Parathyroid adenoma (tissue), 2 donors: Measurements from ENCODE around the gene MAST2.

Source experiments
- H2AFZ ChIP-seq: fragments of 300-600 bp; sonication (generic); one replicate; pipeline ENCODE4 v1.7.0; 2017; ENCODE audit warnings: antibody characterized with exemption, mild to moderate bottlenecking
- H3K27ac ChIP-seq: fragments of 300-600 bp; sonication (generic); one replicate; pipeline ENCODE4 v1.7.0; 2017
- H3K27me3 ChIP-seq: fragments of 300-600 bp; sonication (generic); one replicate; pipeline ENCODE4 v1.7.0; 2017; ENCODE audit warnings: low read length; ENCODE audit not compliant: control insufficient read depth, insufficient read depth
- H3K36me3 ChIP-seq: fragments of 300-600 bp; sonication (generic); one replicate; pipeline ENCODE4 v1.7.0; 2017; ENCODE audit warnings: low read length; ENCODE audit not compliant: control insufficient read depth, insufficient read depth
- H3K4me1 ChIP-seq: fragments of 300-600 bp; sonication (generic); one replicate; pipeline ENCODE4 v1.7.0; 2017; ENCODE audit warnings: control low read depth
- H3K4me2 ChIP-seq: fragments of 300-600 bp; sonication (generic); one replicate; pipeline ENCODE4 v1.7.0; 2017; ENCODE audit warnings: low read length
- H3K4me3 ChIP-seq: fragments of 300-600 bp; sonication (generic); one replicate; pipeline ENCODE4 v1.7.0; 2017; ENCODE audit warnings: low read depth, low read length
- H3K79me2 ChIP-seq: fragments of 300-600 bp; sonication (generic); one replicate; pipeline ENCODE4 v1.7.0; 2017; ENCODE audit warnings: control low read depth
- H3K9ac ChIP-seq: fragments of 300-600 bp; sonication (generic); one replicate; pipeline ENCODE4 v1.7.0; 2017; ENCODE audit warnings: mild to moderate bottlenecking
- H3K9me3 ChIP-seq: fragments of 300-600 bp; sonication (generic); one replicate; pipeline ENCODE4 v1.7.0; 2017; ENCODE audit warnings: low read length; ENCODE audit not compliant: control insufficient read depth
- CTCF ChIP-seq: fragments of 300-600 bp; sonication (generic); IDR thresholded peaks from one replicate; pipeline ENCODE4 v1.7.0; 2017; ENCODE audit warnings: antibody characterized with exemption, mild to moderate bottlenecking
- donor health status: primary hyperparathyroidism.

Gene MAST2

GRCh38 chr1:45859221-45859620 lies 55.8 kb downstream of the MAST2 start:
- H3K27me3 ChIP-seq = no peaks in the 10 kb centered on the region
- no peak overlapping the region for H3K9ac ChIP-seq
- no peaks in the 10 kb centered on the region for H3K79me2 ChIP-seq
- H3K4me3 ChIP-seq = no peak overlapping the region
- H2AFZ ChIP-seq = no peak overlapping the region
- no peak overlapping the region for H3K27ac ChIP-seq
- H3K36me3 ChIP-seq = no peaks in the 10 kb centered on the region
- no peak for TF ChIP-seq CTCF
- no peaks in the 10 kb centered on the region for H3K4me1 ChIP-seq
- no peaks in the 10 kb centered on the region for H3K9me3 ChIP-seq
- no peak overlapping the region for H3K4me2 ChIP-seq

DNA sequence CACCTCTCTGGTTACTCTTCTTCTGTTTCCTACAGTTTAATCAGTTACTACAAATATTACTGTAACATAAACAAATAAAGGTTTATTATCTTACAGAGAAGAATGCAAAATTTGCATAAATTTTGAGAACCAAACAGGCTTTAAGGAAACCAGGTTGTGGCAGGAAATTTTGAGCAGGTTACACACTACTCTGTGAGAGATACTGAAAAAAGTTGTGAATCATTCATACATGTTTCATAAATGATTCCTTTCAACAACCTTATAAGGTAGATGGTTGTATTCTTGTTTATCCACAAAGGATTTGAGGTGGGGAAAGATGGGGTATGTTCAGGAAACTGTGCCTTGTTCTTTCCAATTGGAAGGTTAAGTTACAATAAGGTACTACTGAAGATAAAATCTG lies 58.6 kb downstream of the MAST2 start:
- Histone ChIP-seq H3K36me3 (no peaks in the 10 kb centered on the region), H3K4me2 (no peak overlapping the region), H3K27me3 (no peaks in the 10 kb centered on the region), H3K4me3 (no peak overlapping the region), H3K9me3 (no peaks in the 10 kb centered on the region), H2AFZ (no peak overlapping the region), H3K79me2 (no peaks in the 10 kb centered on the region), H3K4me1 (no peaks in the 10 kb centered on the region), H3K9ac (no peak overlapping the region), H3K27ac (no peak overlapping the region)
- no peak for TF ChIP-seq CTCF

DNA sequence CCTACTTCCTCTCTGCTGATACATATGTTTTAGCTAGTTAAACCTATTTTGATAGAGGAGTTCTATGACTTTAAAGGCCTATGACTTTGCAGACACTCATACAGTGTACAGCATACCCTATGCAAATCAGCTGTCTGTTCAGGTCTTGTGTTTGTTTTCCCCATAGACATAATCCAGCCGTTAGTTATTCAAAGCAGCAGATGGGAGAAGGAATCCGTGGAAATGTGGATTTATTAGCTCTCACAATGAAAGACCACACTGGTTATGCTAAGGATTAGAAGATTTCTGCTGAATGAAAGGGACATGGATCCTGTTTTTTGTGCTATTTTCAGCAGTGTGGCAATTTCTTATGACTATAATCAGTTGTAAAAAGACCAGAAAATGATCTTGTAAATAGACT lies 59.8 kb downstream of the MAST2 start:
- no peaks in the 10 kb centered on the region for H3K79me2 ChIP-seq
- no peak overlapping the region for H3K9ac ChIP-seq
- H3K4me2 ChIP-seq = no peak overlapping the region
- H3K36me3 ChIP-seq = no peaks in the 10 kb centered on the region
- H3K4me1 ChIP-seq = no peaks in the 10 kb centered on the region
- no peaks in the 10 kb centered on the region for H3K27me3 ChIP-seq
- H2AFZ ChIP-seq = no peak overlapping the region
- H3K4me3 ChIP-seq = no peak overlapping the region
- no peak overlapping the region for H3K27ac ChIP-seq
- no peaks in the 10 kb centered on the region for H3K9me3 ChIP-seq
- TF ChIP-seq CTCF = no peak

GRCh38 chr1:45864167-45865106 lies 61.0 kb downstream of the MAST2 start:
- H3K9ac ChIP-seq = no peak overlapping the region

More at GRCh38 chr1:45864167-45865106, 61.0 kb downstream of the MAST2 start:
- Histone ChIP-seq H3K4me3 (peak overlapping the region; percentile 38), H3K27me3 (no peaks in the 10 kb centered on the region), H3K4me1 (no peaks in the 10 kb centered on the region), H3K27ac (no peak overlapping the region), H3K9me3 (no peaks in the 10 kb centered on the region), H3K4me2 (peak overlapping the region; percentile 67), H3K79me2 (no peaks in the 10 kb centered on the region), H2AFZ (peak overlapping the region; percentile 34), H3K36me3 (no peaks in the 10 kb centered on the region)
- TF ChIP-seq CTCF = no peak
